Kidney tubule cell (primary cell): Measurements from ENCODE around the gene GNS.

Experiments
- DNase-seq: peaks from one replicate; pipeline ENCODE4 v3.0.0-alpha.2; 2018; ENCODE audit warnings: low spot score

The GNS gene

DNA sequence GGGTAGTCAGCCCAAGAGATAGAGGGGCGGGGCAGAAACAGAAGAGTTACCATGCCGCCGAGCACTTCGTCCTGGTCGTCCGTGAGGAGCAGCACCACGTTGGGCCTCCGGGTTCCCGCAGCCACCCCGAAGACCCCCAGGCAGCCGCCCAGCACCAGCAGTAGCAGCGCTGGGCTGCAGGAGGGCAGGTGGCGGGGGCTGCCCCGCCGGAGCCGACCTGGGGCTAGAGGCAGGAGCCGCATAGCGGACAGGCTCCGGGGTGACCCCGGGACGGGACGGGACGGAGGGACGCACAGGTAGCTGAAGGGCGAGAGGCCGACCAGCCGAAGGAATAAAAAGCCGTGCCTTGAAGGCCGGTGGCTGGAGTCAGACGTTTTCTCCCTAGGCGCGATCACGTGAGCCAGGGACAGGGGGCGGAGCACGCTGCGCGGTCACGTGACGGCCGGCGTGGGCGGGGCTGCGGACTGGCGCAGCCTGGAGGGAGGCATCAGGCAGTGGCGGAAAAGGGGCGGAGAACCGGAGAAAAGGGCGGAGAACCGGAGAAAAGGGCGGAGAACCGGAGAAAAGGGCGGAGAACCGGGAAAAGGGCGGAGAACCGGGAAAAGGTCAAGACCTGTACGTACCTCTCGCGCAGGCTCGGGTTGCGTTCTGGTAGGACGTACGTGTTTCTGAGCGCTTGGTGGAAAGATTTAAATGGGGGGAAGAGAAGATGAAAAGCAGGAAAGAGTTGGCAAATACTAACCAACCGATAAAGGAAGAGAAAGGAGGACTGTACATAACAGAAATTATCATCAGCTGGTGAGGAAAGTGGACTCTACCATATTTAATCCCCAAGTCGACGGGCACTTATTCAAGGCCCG, at the start of gene GNS:
Gene GNS, minus strand, starts transcription at position 372 of the 860 bp plus-strand sequence. Its CDS starts 130 bp downstream, at position 242.
- DNase-seq, result peak; percentile 94

DNA sequence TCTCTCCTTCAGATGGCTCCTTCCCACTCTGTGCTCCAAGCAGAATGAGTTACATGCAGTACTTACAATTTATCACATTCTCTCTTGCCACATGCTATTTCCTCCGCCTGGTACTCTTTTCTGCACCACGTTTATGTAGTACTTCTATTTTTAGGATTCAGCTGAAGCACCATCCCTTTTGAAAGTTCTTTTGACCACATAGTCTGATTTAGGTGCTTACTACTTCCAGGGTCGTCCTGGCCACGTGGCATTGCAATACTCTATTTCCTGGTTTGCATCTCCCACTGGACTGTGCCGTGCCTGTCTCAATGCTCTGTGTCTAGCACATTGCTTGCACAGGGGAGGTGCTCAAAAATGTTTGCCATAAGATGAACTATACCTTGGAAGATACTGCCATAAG, 48.9 kb upstream of the GNS start:
- no peak for DNase-seq

DNA sequence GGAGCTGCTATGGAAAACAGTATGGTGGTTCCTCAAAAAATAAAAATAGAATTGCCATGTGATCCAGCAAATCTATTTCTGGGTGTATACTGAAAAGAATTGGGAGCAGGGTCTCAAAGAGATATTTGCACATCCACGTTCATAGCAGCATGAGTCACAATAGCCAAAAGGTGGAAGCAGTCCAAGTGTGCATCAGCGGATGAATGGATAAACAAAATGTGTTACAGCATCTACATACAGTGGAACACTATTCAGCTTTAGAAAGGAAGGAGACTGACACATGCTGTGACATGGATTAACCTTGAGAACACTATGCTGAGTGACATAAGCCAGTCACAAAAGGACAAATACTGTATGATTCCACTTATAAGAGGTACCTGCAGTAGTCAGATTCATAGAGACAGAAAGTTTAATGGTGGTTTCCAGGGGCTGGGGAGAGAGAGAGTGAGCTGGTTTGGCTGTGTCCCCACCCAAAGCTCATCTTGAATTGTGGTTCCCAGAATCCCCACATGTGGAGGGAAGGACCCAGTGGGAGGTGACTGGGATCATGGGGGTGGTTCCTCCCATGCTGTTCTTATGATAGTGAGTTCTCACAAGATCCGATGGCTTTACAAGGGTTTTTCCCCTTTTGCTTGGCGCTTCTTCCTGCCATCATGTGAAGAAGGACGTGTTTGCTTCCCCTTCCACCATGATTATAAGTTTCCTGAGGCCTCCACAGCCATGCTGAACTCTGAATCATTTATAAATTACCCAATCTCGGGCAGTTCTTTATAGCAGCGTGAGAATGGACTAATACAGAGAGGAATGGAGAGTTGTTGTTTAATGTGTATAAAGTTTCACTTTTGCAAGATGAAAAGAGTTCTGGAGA, 47.6 kb upstream of the GNS start:
- DNase-seq, result no peak

DNA sequence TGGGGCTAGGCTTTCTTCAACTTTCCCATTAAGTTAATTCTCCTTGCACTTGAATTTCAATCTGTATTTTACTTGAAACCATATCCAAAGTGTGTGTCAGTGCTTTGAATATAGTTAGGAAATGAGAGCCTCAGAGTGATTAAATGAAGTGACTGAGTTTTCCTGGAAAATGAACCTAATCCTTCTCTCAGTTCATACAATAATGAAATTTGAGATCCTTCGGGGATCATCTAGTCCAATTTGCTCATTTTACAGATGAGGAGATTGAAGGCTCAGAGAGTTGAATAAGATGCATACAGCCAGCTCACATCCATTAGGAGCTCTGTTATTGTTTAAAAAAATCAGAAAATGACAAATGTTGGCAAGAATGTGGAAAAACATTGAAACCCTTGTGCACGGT, 47.0 kb upstream of the GNS start:
- no peak for DNase-seq

DNA sequence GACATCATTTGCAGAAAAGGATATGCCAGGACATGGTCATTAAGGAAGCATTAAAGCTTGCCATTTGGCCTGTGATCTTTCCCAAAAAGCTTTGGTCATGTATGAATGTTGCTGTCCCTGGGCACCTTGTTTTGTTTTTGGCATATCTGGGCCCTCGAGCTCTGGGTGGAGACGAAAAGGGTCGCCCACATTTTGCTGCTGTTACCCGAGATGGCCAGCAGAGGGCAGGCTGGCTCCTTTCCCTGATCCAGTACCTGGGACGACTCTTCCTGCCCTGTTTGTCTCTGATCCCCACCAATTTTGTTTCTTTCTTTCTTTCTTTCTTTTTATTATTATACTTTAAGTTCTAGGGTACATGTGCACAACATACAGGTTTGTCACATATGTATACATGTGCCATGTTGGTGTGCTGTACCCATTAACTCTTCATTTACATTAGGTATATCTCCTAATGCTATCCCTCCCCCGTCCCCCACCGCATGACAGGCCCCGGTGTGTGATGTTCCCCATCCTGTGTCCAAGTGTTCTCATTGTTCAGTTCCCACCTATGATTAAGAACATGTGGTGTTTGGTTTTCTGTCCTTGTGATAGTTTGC, 43.1 kb upstream of the GNS start:
- DNase-seq, result peak; percentile 42

DNA sequence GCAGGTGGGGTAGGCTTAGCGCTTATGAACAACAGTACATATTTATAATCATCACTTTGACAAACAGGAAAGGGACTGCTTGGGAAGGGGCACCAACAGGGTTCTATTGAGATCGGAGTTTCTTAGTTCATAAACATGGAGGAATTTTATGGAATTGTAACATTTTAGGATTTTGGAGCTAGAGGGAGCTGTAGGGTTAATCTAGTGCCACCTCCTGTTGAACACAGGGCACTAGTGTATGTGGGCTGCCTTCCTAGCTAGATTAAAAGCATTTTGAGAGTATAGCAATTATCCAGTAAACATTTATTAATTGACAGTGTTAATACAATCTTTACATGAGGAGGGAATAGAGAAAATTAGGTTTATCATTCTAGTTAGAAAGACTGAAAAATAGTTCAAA, 42.2 kb upstream of the GNS start:
- no peak for DNase-seq

DNA sequence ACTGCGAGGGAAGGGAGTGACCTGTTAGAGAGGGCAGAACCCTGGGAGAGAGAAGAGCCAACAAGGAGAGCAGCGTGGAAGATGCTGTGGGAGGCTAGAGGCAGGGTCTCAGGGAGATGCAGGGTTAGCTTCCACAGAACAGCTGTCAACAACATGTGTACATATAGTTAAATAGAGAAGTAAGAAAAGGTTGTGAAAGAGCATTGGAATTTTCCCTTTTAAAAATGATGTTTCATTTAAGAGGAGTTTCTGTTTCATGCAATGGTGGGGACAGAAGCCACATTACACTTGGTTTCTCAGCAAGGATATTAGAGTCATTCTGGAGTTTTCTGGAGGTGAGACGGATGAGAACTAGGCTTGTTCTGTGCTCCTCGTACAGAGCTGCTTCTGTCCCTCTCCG, 41.4 kb upstream of the GNS start:
- no peak for DNase-seq

DNA sequence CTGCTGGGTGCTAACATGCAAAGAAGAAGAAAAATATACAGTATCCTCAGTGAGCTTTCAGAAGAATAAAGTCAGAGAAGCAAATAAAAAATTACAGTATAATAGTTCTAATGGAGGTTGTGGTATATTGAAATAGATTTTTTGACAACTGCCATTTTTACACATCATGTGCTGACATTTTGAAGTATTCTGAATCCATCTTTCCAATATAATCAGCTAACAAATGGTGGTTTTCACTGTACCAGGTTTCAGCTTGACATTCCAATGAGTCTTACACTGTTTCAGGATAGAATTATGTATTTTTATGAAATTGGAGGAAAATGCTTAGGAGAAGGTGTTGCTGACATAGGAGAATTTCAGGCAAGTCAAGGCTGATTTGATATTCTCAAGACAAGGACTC, 39.0 kb upstream of the GNS start:
- DNase-seq, result no peak

DNA sequence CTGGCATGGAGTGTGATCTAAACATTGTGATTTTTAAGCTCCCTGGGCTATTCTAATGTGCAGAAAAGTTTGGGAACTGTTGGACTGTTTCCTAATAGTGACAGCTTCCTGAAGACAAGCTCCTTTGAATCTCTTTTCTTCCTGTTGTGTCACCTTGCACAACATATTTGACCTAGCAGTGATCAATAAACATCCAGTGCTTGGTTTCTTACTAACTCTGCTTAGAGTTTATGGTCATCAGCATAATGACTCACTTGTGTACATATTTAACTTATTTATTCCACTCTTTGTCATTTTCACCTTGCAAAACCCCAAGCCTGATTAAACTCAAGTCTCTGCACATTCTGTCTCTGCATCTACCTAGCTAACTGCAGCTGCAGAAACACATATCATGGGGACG, 38.0 kb upstream of the GNS start:
- no peak for DNase-seq

DNA sequence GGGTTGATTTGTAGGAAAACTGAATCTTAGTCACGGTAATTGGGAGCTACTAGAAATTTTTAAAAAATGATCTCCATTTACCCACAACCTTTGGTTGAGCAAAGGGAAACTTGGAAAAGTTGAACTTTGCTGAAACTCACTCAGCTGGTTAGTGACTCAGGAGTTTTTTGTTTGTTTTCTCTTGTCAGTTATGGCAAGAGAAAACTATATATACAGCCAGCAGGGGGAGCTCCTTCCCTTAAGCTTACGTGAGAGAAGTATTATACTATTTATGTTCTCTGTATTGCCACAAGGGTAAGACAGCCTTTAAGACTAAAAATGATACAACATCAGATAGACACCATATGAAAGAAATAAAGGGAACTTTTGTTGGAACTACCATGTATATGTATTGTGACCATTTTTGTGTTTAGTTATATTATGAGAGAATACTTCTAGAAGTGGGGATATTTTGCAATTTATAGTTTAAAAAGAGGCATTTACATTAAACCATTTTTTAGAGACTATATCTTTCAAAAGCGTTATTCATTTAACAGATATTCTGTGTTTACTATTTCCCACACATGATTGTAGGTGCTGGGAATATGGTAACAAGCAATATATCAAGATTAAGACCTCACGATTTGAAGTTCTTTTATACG, 37.1 kb upstream of the GNS start:
- DNase-seq, result peak; percentile 92

DNA sequence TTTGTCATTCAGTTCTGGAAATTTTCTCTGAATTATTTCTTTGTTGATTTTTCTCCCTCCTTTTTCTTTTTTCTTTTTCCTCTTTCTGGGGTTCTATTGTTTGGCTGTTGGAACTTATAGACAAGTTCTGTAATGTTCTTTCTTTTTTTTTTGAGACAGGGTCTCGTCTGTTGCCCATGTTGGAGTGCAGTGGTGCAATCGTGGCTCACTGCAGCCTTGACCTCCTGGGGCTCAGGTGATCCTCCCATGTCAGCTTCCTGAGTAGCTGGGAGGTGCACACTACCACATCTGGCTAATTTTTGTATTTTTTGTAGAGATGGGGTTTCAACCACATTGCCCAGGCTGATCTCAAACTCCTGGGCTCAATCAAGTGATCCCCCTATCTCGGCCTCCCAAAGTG, 35.1 kb upstream of the GNS start:
- DNase-seq, result no peak

DNA sequence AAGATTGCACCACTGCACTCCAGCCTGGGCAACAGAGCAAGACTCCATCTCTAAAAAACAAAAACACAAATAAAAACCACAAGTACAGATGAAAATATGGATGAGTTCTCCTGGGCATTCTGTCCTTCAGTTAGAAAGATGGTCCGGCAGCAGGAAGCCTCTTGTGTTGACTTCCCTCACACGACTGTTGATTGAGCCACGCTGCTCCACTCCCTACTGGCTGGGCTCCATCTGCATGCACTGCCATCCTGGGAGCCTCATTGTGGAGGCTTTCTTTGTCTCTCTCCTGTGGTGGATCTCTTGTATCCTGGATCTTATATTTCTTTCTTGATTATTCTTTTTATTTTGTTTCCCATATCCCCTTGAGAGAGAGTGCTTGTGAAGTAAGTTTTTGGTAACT, 34.4 kb upstream of the GNS start:
- DNase-seq, result no peak

DNA sequence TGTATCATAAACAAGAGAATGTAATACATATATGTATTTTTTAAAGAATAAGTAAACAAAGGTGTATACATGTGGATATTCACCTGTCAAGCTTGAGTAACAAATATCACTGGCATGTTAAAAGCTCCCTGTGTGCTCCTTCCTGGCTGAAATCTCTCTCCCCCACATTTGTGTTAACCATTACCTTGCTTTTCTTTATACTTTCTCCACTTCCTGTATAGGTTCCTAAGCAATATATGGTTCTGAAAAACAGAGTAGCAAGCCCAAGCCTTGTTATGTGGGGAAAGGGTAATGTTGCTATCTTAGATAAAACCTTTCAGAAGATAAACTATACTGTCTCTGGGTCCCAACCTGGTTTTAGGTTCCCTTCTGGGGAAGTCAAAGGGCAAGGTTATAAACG, 32.9 kb upstream of the GNS start:
- DNase-seq, result peak; percentile 36

DNA sequence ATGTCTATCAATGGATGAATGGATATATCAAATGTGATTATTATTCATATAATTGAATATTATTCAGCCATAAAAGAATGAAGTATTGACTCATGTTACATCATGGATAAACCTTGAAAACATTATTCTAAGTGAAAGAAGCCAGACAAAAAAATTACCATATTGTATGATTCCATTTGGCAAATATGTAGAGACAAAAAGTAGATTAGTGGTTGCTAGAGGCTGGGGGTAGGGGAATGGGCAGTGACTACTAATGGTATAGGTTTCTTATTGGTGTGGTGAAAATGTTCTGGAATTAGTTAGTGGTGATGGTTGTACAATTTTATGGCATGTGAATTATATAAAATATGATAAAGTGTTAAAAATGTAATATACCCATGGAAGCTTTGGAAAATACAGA, 31.8 kb upstream of the GNS start:
- no peak for DNase-seq

DNA sequence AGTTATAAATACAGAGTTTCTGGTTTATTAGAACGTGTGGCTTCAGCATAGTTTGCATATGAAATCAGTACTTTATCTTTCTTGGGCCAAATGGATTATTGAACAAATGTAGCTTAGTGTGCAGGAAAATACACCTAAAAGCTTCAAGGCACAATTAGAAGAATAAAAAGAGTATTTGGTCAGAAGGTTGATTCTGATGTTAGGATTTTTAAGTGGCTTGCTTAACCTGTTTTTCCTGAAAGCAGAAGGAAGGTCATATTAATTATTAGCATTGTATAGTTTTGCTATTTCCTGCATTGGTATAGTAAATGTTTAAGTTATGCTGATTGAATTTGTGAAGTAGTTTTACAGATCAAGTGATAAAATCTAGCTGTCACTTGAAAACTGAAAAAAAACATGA, 31.0 kb upstream of the GNS start:
- DNase-seq, result no peak

DNA sequence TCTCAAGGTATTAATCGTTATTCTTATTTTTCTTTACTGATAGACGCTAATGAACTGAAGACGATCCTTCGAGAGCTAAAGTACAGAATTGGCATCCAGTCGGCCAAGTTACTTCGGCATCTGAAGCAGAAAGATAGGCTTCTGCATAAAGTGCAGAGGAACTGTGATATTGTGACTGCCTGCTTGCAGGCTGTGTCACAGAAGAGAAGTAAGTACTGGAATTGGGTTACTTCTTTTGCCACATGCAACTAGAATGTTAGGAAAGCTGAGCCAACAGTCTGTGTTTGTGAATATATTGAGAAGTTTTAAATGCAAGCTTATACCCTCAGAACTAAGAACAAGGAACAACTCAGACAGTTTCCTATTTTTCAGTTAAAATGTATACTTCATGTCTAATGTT, 26.6 kb upstream of the GNS start:
- DNase-seq, result no peak

DNA sequence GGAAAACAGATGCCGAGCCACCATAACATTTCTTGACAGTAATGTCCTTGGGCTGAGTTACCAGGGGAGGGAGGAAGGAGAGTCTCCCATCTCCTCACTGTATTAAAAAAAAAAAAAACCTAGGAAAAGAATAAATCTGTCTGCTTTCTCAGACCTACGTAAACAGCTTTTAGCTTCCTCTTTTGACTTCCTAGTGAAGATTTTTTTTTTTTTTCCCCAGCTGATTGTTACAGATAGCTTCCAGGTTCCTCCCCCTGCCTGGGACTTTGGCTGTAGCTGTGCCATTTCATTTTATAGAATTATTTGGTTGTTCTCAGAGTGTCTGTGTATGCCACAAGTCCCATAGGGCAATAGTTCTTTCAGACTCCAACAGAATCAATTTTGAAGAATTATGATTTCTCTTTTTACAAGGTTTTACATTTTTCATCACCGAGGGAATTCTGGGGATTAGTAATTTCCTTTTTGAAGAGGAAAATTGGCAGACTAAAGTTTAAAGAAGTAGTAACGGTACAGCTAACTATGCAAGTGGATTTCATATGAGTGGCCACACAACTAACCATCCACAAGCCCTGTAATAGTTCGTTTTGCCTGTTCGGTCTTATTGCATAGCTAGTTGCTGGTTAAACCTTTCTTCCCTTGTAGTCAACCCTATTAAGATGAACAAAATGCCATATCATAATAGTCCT, 23.1 kb upstream of the GNS start:
- DNase-seq, result no peak

DNA sequence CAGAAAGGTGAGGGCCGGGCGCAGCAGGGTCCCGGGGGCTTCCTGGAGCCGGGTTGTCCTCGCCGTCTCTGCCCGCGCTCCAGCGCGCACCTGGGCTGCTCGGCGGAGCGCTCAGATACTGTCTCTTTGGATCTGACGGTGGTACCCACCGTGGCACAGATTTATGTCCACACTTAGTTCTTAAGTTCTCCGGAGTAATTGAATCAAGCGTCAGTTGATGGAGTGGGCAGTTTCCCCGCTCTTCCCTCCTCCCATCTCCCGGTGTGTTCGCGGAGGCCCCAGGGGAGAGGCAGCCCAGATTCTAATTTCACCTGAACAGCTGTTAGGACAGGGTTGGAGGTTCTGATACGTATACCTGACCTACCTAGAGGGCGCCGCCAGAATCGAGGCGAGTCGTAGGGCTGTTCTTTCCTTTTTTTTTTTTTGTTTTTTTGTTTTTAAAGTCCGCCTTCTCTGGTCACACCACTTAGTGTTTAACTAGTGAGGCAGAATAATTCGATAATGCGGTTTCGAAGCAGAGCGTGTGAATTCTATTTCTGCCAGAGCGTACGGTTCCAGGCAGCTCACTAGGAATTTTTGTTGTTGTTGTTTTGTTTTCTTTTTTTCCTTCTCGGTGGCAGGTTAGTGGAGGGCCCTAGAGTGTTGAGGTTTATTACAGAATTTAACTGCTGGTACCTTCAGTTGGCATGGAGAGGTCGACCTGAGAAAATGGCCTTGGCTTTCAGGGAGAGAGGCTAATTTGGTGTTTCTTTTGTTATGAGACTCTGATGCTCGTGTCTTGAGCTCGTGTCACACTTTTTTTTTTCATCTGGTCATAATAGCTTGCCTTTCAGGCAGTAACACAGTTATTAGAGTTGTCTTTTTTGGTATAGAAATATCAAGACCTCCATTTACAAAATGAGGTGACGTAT, 22.3 kb upstream of the GNS start:
- peak; percentile 21 for DNase-seq

DNA sequence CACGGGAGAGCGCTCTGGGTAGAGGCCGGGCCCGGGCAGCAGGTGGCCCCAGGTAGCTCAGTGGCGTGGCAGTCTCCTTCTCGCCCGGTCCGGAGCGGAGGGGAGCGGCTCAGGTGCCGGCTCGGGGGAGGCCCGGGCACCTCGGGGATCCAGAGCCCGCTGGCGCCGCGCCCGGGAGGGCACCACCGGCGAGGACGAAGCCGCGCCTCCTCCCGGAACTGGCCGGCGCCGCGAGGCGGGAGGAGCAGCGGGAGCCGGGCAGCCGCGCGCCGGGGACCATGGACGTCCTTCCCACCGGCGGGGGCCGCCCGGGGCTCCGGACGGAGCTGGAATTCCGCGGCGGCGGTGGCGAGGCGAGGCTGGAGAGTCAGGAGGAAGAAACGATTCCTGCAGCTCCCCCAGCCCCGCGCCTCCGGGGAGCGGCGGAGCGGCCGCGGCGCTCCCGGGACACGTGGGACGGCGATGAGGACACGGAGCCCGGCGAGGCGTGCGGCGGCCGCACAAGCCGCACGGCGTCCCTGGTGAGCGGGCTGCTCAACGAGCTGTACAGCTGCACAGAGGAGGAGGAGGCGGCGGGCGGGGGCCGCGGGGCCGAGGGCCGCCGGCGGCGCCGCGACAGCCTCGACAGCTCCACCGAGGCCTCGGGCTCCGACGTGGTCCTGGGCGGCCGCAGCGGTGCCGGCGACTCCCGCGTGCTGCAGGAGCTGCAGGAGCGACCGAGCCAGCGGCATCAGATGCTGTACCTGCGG, 21.5 kb upstream of the GNS start:
- peak; percentile 64 for DNase-seq

DNA sequence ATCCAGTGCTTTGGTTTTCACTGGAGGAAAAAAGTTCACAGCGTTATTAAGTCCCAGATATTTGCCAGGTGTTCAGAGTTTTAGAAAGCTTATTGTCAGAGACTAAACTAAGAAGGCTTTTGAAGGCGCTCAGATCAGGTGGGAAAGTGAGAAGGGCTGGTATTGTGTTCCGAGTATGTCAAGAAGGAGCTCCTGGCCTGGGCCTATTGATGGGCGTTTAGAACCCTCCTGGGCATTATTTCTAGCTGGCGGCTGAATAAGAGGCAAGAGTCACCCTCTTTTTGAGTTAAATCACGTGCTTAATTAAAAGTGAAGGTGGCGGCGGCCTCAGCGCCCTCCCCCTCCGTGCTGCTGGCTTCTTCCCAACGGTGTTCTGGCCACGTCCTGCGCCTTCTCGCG, 20.9 kb upstream of the GNS start:
- no peak for DNase-seq
